Lung microvascular endothelial cell (primary cell): ENCODE results near the gene PLCB2. TPM values are rescaled to one million over a fixed set of nuclear protein-coding genes. Genes with fewer than 3 reads are reported as not detected.

Source experiments
- DNase-seq, 2 donors: peaks; one replicate each; pipeline versions ENCODE4 v3.0.0 to v3.0.0-alpha.2; 2010; ENCODE audit warnings: low read depth in 2 of 2
- total RNA-seq: library from RNA; depleted of rRNA; stranded (reverse); fragments of >200 nt; gene quantifications from 2 replicates; pipeline ENCODE4 v1.2.1, GENCODE V29; 2014

PLCB2 gene
- total RNA-seq, 1 donor from 2014 or later = under 0.01 TPM

GRCh38 chr15:40238532-40239403 is 69.0 kb downstream of the PLCB2 start, which contains the start of gene PAK6:
TSS of gene PAK6 (plus strand) at chr15:40239063. CDS start at chr15:40264786, 25,723 bp downstream.
- peak; percentile 24 to 29 for DNase-seq

Other genes starting within 250 kb of the PLCB2 start
- gene BMF, start 199.1 kb downstream of the PLCB2 start, total RNA-seq = 2.0 and 3.7 TPM in 2 replicates
- gene BUB1B, start 146.9 kb downstream of the PLCB2 start, total RNA-seq = 3.0 and 10.5 TPM in 2 replicates
- not detected in 2 replicates for gene PAK6, start 68.9 kb downstream of the PLCB2 start, total RNA-seq
- not detected in 2 replicates for gene ANKRD63, start 24.9 kb downstream of the PLCB2 start, total RNA-seq
- 11.3 and 14.1 TPM in 2 replicates for gene INAFM2, start 15.8 kb upstream of the PLCB2 start, total RNA-seq
- 8.9 and 11.1 TPM in 2 replicates for gene CCDC9B, start 33.0 kb upstream of the PLCB2 start, total RNA-seq
- not detected in 2 replicates for gene PHGR1, start 43.1 kb upstream of the PLCB2 start, total RNA-seq
- gene DISP2, start 50.3 kb upstream of the PLCB2 start, total RNA-seq = under 0.01 TPM in 2 replicates
- gene KNSTRN, start 74.8 kb upstream of the PLCB2 start, total RNA-seq = 10.9 and 21.1 TPM in 2 replicates
- gene IVD, start 97.9 kb upstream of the PLCB2 start, total RNA-seq = 31.4 and 32.3 TPM in 2 replicates
- 5.2 and 6.5 TPM in 2 replicates for gene BAHD1, start 133.0 kb upstream of the PLCB2 start, total RNA-seq
- 6.1 and 6.7 TPM in 2 replicates for gene CHST14, start 163.0 kb upstream of the PLCB2 start, total RNA-seq